ENCODE results near the gene SLC47A1.

SLC47A1 gene

GRCh38 chr17:19541445-19541844, 7.8 kb downstream of the SLC47A1 start:
- Histone ChIP-seq H3K36me3 (ENCODE audit: control insufficient read depth in 2 of 2, insufficient read depth in 1 of 2, low read length in 2 of 2) (no peaks in the 10 kb centered on the region), H3K4me1 (ENCODE audit: control insufficient read depth, insufficient read depth, low read length) (no peaks in the 10 kb centered on the region), H3K27ac (ENCODE audit: extremely low read depth, low read depth, low read length) (no peak overlapping the region), H3K4me3 (ENCODE audit: low read depth, low read length) (no peak overlapping the region), H3K9me3 (ENCODE audit: control insufficient read depth, insufficient read depth, low read depth, low read length) (no peaks in the 10 kb centered on the region)
- TF ChIP-seq ZNF777 (tag by site-specific recombination; IDR thresholded peaks at IDR 0.05; ENCODE audit: borderline replicate concordance) (no peak), ZNF398 (tag by site-specific recombination; IDR thresholded peaks at IDR 0.05) (no peak), ZIC2 (tag by site-specific recombination; IDR thresholded peaks at IDR 0.05) (peak; percentile 62), SP7 (tag by site-specific recombination; IDR thresholded peaks at IDR 0.05) (no peak), ZBTB20 (tag by site-specific recombination; IDR thresholded peaks at IDR 0.05) (no peak), ZNF580 (tag by site-specific recombination; IDR thresholded peaks at IDR 0.05) (no peak), ZNF157 (tag by site-specific recombination; IDR thresholded peaks at IDR 0.05) (no peak), ZBTB1 (tag by site-specific recombination; IDR thresholded peaks at IDR 0.05) (no peak)
- ChIA-PET CTCF (interaction anchor here (0.9 to 1.6 kb wide), 3 partner anchors 203 to 225 kb away, joined by 3 to 4 read pairs (median 3); no protein-coding TSS in a partner anchor), POLR2A (no interaction called here)

GRCh38 chr17:19542247-19542646, 8.6 kb downstream of the SLC47A1 start:
- ChIA-PET POLR2A (no interaction called here), CTCF (interaction anchor here (0.9 to 1.5 kb wide), 2 partner anchors 220 to 224 kb away, joined by 3 read pairs; no protein-coding TSS in a partner anchor)
- H3K27ac ChIP-seq (ENCODE audit: extremely low read depth, low read depth, low read length), result no peak overlapping the region
- TF ChIP-seq YY2 (tag by site-specific recombination; IDR thresholded peaks at IDR 0.05) (no peak), ZNF341 (tag by site-specific recombination; IDR thresholded peaks at IDR 0.05; ENCODE audit: low read depth) (no peak), ZNF148 (tag by site-specific recombination; IDR thresholded peaks at IDR 0.05; ENCODE audit: borderline replicate concordance) (no peak)
- H3K36me3 ChIP-seq (ENCODE audit: control insufficient read depth in 2 of 2, insufficient read depth in 1 of 2, low read length in 2 of 2), result no peaks in the 10 kb centered on the region; a peak in 1 of 3 replicates
- no peaks in the 10 kb centered on the region for H3K4me1 ChIP-seq (ENCODE audit: control insufficient read depth, insufficient read depth, low read length)
- H3K4me3 ChIP-seq (ENCODE audit: low read depth, low read length), result no peak overlapping the region
- no peaks in the 10 kb centered on the region for H3K9me3 ChIP-seq (ENCODE audit: control insufficient read depth, insufficient read depth, low read depth, low read length)

GRCh38 chr17:19544366-19544765, 10.7 kb downstream of the SLC47A1 start:
- Histone ChIP-seq H3K4me1 (ENCODE audit: control insufficient read depth, insufficient read depth, low read length) (no peaks in the 10 kb centered on the region), H3K4me3 (ENCODE audit: low read depth, low read length) (no peak overlapping the region), H3K9me3 (ENCODE audit: control insufficient read depth, insufficient read depth, low read depth, low read length) (no peaks in the 10 kb centered on the region), H3K36me3 (ENCODE audit: control insufficient read depth in 2 of 2, insufficient read depth in 1 of 2, low read length in 2 of 2) (no peaks in the 10 kb centered on the region; a peak in 1 of 3 replicates), H3K27ac (ENCODE audit: extremely low read depth, low read depth, low read length) (no peak overlapping the region)
- ChIA-PET CTCF (no interaction called here), POLR2A (no interaction called here)
- no peak for TF ChIP-seq MZF1 (tag by site-specific recombination; IDR thresholded peaks at IDR 0.05; ENCODE audit: borderline replicate concordance)
- TF ChIP-seq ZNF404 (tag by site-specific recombination; IDR thresholded peaks at IDR 0.05), result no peak
- no peak for TF ChIP-seq PRDM1 (tag by site-specific recombination; IDR thresholded peaks at IDR 0.05)
- no peak for TF ChIP-seq KLF8 (tag by site-specific recombination; IDR thresholded peaks at IDR 0.05)
- TF ChIP-seq ZNF335 (tag by site-specific recombination; conservative IDR thresholded peaks at IDR 0.05), result no peak
- no peak for TF ChIP-seq ZNF777 (tag by site-specific recombination; IDR thresholded peaks at IDR 0.05; ENCODE audit: borderline replicate concordance)
- no peak for TF ChIP-seq HIC1 (tag by site-specific recombination; IDR thresholded peaks at IDR 0.05)
- no peak for TF ChIP-seq ZNF423 (tag by site-specific recombination; IDR thresholded peaks at IDR 0.05)

All from HEK293 (cell line).